H1 (cell line): Measurements from ENCODE around the gene CD7. TPM values are rescaled to one million over a fixed set of nuclear protein-coding genes. Genes with fewer than 3 reads are reported as not detected.

Source experiments
- CEBPB ChIP-seq: IDR thresholded peaks from 2 replicates; pipeline ENCODE4 v1.6.1; 2012; ENCODE audit warnings: low read depth, low read length
- FOSL1 ChIP-seq: IDR thresholded peaks from 2 replicates; pipeline ENCODE4 v1.6.1; 2011; ENCODE audit warnings: mild to moderate bottlenecking, low read depth, low read length, moderate library complexity; ENCODE audit not compliant: insufficient read depth
- polyA plus RNA-seq, 7 experiments: library from polyadenylated mRNA; depleted of rRNA in 3 of 7; stranded (reverse) in 5 of 7; unstranded in 2 of 7; fragments of >200 nt in 5 of 7; fragments of 200-250 nt in 2 of 7; gene quantifications; 1 replicate in 5 of 7; 2 replicates in 1 of 7; 4 replicates in 1 of 7; pipeline versions ENCODE4 v1.2.1 to v1.2.3, GENCODE V29; 2011 to 2013; ENCODE audit warnings: missing spikeins in 2 of 7, mixed read lengths in 2 of 7
- total RNA-seq: library from RNA; stranded (reverse); fragmentation: NEBNext Ultra II Directional; extraction: Animal tissue kit (Norgen Biotek cat#: 25700); gene quantifications from 2 replicates; pipeline ENCODE4 v1.2.1, GENCODE V29; 2021

CD7 gene
- total and polyA plus RNA-seq, 2 of the 8 experiments (the other 6 are each of a cell fraction or from before 2014, with no cell fraction given): 0.83 to 0.86 TPM

- no peak for TF ChIP-seq CEBPB
- TF ChIP-seq FOSL1: no peak
- TF ChIP-seq, all 59 proteins: peak for 0
Measured at GRCh38 chr17:82287868-82288801, 29.3 kb downstream of the CD7 start (continued).
